Measurements from ENCODE around the gene PLEK2.

Gene PLEK2

GRCh38 chr14:67396381-67396970, 15.5 kb downstream of the PLEK2 start:
- DNase-seq: no peak

GRCh38 chr14:67395876-67396189, 16.1 kb downstream of the PLEK2 start:
- no peak for DNase-seq

GRCh38 chr14:67395086-67395875, 16.7 kb downstream of the PLEK2 start:
- no peak for DNase-seq

- no peak for DNase-seq
These were observed 18.3 kb downstream of the PLEK2 start for GRCh38 chr14:67393689-67394088.

- DNase-seq: no peak
These were observed 19.2 kb downstream of the PLEK2 start for GRCh38 chr14:67392800-67393199.

GRCh38 chr14:67392123-67392522, 19.8 kb downstream of the PLEK2 start:
- no peak for DNase-seq

GRCh38 chr14:67391268-67391667, 20.7 kb downstream of the PLEK2 start:
- no peak for DNase-seq

GRCh38 chr14:67389811-67390534, 22.0 kb downstream of the PLEK2 start:
- no peak for DNase-seq

- DNase-seq: no peak
These were observed 22.7 kb downstream of the PLEK2 start for GRCh38 chr14:67389275-67389674.

GRCh38 chr14:67387195-67387594, 24.8 kb downstream of the PLEK2 start:
- no peak for DNase-seq

- no peak for DNase-seq
These were observed 26.3 kb downstream of the PLEK2 start for GRCh38 chr14:67385618-67386017.

- no peak for DNase-seq
These were observed 26.8 kb downstream of the PLEK2 start for GRCh38 chr14:67385120-67385519.

- DNase-seq: no peak
These were observed 34.0 kb downstream of the PLEK2 start for GRCh38 chr14:67377916-67378315.

- no peak for DNase-seq
These were observed 38.6 kb downstream of the PLEK2 start for GRCh38 chr14:67373347-67373746.

GRCh38 chr14:67372833-67373232, 39.1 kb downstream of the PLEK2 start:
- DNase-seq: no peak

GRCh38 chr14:67371247-67372148, 40.5 kb downstream of the PLEK2 start:
- DNase-seq: no peak

GRCh38 chr14:67370830-67371229, 41.1 kb downstream of the PLEK2 start:
- no peak for DNase-seq

GRCh38 chr14:67365476-67365875, 46.5 kb downstream of the PLEK2 start:
- no peak for DNase-seq

- no peak for DNase-seq
These were observed 51.3 kb downstream of the PLEK2 start for GRCh38 chr14:67360470-67361206.

- DNase-seq: peak; percentile 99
These were observed 52.0 kb downstream of the PLEK2 start, which contains the start of the genes ATP6V1D and EIF2S1 for GRCh38 chr14:67359775-67360469. Gene ATP6V1D (minus strand): TSS chr14:67359804. CDS start chr14:67359698, 106 bp downstream. Gene EIF2S1 (plus strand): TSS chr14:67360328. CDS start chr14:67364768, 4,440 bp downstream.
